Measurements from ENCODE around the gene CYB561A3. TPM values are rescaled to one million over a fixed set of nuclear protein-coding genes. Genes with fewer than 3 reads are reported as not detected.
A peak's percentile ranks its signal among the peaks of the same experiment; 100 is the strongest.

CYB561A3 gene
- total RNA-seq, 1 donor from 2014 or later = 58.4 TPM

DNA sequence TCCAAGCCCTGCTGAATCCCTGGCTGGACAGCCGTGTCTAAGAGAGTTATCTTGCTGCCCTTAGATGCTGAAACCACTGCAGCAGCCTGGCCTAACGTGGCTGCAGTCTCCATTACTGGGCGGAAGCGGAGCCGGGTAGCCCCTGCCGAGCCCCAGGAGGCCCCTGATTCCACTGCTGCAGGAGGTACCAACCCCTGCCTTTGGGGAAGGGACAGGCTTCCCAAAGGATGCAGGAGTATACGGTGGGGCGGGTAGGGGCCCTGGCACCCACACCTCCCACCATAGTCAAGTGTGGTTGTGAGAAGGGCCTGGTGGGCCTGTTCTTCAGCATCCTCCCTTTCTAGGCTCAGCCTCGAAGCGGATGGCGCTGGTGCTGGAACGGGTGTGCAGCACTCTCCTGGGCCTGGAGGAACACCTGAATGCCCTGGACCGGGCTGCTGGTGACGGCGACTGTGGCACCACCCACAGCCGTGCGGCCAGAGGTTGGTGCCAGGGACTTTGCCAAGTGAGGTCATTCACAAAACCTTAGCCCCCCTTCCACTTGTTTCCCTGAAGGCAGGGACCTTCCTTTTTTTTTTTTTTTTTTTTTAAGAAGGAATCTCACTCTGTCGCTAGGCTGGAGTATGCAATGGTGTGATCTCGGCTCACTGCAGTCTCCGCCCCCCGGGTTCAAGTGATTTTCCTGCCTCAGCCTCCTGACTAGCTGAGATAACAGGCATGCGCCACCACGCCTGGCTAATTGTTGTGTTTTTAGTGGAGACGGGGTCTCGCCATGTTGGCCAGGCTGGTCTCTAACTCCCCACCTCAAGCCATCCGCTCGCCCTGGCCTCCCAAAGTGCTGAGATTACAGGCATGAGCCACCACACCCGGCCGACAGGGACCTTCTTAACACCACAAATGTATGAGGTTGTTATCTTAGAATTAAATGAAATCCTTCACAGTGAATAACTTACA, 17.6 kb downstream of the CYB561A3 start:
- DNase-seq = no peak

DNA sequence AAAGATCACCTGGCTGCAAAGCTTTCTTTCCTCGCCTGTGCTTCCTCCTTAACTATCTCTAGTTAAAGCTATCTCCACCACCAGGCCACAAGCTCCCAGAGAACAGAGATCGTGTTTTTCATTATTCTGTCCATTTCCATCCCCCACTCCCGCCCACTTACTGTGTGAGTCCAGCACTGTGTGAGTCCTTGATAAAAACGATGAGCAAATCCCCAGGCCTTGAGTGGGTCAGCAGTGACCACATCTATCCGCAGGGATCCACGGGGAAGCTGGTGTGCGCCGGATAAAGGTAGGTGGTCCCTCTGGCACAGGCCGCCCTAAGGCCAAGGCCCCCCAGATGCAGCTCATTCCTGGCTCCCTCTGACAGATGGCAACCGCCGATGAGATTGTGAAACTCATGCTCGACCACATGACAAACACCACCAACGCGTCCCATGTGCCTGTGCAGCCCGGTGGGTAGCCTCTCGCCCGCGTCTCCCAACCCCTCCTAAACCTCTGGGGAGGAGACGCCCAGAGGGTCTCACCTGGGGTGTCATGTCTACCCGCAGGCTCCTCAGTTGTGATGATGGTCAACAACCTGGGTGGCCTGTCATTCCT, 19.4 kb downstream of the CYB561A3 start:
- DNase-seq = no peak

DNA sequence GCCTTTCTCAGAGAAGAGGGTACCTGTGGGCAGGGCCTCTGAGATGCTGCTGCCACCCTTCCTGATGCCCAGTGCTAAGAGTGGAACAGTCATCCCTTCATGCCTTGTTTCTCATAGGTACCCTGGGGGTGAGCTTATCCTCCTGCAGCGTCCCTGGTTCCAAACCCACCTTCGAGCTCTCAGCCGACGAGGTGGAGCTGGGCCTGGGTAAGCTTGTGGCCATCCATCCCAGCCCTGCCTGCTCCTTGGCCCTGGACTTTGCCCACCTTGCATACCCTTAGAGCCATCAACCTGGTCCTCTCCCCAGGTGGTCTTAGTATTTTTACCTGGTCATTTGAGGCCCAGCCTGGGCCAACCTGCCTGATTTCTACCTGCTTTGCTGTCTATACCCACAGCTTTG, 20.0 kb downstream of the CYB561A3 start:
- no peak for DNase-seq

DNA sequence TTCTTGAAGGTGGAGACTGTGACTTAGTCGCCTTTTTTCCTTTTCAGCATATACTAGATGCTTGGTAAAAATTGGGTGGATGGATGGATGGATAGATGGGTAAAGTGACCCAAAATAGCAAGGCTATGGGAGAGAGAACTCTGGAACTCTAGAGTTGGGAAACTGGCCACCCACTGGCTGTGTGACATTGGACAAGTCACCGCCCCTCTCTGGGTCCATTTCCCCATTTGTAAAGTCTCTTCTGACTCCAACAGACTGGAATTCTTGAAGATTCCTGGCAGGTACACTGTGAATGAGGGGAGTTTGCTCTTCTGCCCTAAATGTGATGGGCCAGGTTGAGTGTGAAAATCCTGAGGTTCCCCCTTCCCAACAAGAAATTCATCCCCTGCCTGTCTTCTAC, 20.7 kb downstream of the CYB561A3 start:
- DNase-seq = no peak

DNA sequence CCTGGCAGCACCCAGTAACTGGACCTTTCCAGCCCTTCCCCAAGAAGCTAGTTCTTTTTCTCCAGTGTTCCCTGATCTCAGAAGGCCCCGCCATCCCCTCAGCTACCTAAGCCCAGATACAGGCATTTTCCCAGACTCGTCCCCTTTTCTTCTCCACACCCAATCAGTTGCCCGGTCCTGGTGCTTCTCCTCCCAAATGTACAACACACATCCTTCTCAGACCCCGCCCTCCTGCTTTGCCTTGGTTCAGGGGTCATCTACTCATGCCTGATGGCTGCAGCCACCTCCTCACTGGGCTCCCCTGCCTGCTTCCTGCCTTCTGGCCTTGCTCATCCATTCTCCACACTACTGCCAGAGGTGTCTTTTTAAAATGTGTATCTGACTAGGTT, 22.2 kb downstream of the CYB561A3 start:
- DNase-seq = no peak

DNA sequence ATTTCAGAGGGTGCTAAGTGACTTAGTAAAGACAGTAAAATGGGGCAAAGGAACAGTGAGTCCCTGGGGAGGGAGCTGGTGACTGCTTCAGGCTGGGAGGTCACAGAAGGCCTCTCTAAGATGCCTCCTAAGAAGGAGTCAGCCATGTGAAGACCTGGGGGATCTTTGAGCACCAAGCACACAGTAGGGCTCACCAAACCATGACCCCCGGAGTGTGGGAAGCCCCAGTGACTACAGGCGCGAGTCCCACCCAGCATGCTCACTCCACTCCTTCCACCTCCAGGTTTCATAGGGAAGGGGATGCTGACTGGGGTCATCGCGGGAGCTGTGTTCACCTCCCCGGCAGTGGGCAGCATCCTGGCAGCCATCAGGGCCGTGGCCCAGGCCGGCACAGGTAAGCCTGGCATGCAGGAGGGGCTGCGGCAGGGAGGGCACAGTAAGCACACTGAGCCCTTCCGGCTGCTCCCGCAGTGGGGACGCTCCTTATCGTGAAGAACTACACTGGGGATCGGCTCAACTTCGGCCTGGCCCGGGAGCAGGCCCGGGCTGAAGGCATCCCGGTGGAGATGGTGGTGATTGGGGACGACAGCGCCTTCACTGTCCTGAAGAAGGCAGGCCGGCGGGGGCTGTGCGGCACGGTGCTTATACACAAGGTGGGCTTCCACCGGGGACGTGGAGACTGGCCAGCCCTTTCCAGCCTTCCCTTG, 22.7 kb downstream of the CYB561A3 start:
- no peak for DNase-seq

DNA sequence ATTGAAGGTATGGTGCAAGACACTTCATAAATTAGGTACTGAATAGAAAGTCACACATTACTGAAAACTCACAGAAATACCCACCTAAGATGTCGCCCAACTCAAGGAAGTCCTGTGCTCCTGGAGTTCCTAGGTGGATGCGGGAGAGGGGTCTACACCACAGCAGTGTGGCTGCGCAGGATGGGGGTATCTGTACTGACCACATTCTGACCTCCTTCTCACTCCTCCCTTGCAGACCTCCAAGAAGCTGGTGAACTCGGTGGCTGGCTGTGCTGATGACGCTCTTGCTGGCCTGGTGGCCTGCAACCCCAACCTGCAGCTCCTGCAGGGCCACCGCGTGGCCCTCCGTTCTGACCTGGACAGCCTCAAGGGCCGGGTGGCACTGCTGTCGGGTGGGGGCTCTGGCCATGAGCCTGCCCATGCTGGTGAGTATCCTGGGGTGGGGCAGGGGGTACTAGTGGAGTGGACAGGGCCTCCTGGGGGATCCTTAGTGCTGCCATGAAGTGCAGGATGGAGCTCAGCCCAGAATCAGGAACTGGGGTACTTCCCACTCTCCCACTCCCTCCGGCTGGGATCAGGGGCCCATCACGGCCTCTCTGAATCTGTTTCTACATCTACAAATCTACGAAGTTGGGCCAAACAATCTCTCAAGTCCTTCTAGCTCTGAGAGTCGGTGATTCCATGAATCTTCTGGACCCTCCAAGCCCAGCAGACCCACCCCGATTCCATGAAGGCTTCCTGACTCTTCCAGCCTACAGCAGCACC, 23.8 kb downstream of the CYB561A3 start:
- DNase-seq = no peak

DNA sequence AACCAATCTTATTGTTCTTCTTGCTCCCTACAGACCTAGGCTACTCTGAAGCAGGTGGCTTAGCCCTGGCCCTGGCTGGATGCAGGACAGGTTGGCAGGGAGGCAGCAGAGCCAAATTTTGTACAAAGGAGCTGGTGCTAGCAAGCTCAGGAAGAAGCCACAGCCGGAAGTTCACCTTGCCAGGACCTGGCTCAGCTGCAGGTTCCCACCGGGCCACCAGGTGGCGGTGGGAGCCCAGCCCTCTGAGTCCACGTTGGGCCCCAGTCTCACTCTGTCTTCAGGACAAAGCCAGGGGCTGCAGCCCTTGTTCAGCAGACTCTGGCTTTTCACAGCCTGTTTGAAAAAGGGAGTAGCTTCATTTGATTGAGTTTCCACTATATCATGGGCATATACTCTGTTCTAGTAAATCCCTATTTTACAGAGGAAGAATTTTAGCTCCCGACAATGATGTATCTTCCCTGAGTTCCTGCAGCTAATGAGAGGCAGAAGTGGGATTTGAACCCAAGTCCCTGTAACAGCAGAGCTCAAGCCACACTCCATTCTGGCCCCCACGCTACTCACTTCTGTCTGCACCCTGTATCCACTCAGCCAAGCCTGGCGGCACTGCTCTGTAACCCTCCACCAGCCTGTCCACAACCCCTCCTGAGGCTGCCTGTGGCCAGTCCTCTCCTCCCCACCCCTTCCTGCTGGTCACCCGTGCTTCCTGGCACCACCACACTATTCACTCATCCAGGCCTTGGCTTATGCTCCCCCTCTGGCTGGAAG, 25.3 kb downstream of the CYB561A3 start:
- peak; percentile 89 for DNase-seq

DNA sequence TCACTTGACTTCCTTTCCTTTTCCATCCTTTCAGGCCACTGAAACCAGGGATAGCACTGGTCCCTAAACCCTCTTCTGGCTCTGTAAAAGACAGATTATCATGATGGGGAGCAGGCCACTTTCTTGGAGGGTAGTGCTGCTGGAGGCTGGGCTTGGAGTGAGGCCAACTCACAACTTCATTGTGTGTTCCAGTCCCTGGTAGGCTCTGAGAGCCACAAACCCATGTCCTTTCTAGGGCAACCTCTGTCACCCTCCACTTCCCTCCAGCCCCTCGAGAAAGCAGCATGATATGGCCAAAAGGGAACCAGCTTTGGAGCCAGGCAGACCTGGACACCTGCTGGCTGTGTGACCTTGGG, 26.3 kb downstream of the CYB561A3 start:
- DNase-seq = no peak

DNA sequence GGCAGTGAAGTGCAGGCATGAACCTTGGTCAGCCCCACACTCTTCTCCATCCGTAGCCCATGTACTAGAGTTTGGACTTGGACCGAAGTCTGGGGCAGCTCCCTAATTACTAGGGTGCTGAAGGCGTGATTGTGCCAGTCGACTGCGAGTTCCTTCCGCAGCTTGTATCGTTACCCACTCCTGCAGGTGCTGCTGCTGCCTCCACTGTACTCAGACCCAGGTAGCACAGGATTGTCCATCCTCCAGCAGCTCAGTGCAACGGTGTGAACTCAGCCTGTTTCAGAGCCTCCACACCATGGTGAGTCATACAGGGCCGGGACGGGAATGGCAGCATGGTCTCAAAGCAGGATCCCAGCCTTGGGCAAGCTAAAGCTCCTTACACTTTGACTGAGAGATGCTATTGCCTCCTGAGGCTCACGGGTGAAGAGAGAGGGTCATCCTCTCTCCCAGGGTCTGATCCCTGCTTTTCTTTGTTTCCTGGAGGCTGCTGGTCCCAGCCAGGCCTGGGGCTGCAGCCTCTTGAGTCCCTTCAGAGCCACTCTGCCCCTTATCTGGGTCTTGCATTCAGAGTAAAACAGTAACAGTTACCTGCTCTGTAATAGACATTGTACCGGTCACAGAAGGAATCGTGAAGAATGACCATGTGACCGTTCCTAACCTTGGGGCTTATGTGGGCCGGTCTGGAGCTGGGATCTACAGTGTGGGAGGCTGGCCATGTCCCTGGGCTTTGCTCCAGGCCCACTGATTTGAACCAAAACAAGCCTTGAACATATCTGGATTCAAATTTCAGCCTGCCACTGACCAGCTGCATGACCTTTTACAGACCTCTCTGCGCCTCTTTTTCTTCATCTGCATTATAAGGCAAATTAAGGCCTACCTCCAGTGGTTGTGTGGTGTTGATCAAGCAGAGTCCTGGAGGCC, 27.0 kb downstream of the CYB561A3 start:
- DNase-seq = no peak

DNA sequence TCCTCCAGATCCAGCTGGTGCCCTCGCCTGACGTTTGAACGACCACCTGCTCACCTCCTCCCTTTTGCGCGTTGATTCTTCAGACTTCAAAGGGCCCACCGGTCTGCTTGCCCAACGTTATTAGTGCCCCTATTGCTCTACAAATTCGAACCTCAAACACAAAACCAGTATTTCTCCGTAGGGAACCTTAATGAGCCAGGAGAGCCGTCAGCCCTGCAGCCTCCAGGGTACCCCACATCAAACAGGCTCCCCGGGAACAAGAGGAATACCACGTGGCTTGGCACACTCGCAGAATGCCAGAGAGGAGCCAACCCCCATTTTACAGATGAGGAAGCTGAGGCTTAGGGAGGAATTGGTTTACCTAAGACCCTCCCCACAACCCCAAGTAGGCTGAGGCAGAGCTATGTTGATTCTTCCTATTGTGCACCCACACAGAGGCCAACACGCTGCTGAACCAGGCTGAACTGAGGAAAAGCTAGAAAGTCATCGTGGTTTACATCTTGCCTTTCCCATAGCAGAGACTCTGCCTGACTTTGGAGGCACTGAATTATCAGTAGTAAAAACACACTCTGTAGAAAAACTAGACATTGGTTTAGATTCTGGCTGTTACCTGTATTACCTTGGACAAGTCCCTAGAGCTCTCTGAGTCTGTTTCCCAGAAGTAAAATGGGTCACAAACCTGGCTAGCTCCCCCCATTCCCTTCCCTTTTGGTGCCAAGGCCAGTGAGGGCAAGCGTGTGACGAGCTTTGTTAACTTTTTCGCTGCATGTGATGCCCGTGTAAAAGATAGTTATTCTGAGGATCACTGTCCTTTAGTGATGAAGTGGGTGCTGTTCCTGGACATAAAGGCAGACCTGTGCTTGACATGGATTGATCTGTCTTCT, 27.9 kb downstream of the CYB561A3 start:
- DNase-seq = no peak

DNA sequence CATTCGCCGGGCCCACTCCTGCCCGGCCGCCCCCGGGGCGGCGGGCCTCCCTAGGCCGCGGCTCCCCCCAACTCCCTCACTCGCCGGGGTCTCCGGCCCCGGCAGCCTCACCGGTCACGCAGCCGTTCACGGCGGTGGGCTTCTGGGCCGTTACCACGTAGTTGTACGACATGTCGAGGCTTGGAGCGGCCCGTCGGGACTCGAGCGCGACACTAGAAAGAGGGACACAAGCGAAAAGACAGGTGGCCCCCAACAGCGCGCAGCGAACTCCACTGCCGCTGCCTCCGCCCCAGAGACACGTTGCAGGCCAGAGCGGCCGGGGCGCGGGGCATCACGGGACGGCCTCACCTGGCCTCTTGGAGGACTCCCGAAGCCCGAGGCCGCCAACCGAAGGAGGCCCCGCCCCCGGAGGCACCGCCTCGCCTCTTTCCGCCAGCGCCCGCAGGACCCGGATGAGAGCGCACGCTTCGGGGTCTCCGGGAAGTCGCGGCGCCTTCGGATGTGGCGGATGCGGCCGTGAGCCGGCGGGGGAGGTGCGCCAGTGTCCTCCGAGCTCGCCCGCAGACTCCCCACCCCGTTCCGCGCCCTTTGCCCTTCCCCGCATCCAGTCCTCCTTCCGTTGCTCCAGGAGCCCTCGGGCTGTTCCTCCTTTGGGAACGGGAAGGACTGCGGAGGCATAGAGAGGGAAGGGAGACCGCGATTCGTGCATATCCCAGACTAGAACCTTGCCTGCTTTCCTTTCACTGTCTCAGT, 28.7 kb downstream of the CYB561A3 start, which contains the start of the genes DDB1 and TKFC:
TSS of gene DDB1 (minus strand) at position 309 of the 753 bp plus-strand sequence. CDS start at position 172, 137 bp downstream.
TSS of gene TKFC (plus strand) at position 432 of the 753 bp plus-strand sequence. CDS start 1,501 bp downstream, outside the sequence.
- peak; percentile 94 for DNase-seq

DNA sequence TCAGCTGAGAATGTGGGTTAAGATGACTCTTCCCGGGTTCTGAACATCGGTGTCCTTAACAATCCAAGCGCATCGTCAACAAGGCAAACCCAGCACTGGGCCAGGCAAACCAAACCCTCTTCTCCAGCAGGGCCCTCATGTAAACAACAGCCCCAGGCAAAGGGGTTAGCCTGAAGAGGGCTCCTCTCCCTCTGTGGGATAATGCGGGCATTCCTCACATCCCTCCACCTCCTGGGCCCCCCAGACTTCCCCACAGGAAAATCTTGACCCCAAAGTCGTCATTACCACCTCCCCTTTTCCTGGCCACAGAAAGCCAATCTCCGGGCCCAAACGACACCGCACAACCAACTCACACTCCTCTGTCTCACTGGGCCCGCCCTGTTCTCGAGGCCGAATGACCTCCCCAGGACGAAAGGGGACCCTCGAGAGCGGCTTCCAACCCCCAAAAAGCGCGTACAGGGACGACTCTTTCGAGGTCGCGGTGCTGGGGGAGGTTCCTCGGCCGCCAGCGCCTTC, 29.3 kb downstream of the CYB561A3 start:
- DNase-seq = peak; percentile 42

DNA sequence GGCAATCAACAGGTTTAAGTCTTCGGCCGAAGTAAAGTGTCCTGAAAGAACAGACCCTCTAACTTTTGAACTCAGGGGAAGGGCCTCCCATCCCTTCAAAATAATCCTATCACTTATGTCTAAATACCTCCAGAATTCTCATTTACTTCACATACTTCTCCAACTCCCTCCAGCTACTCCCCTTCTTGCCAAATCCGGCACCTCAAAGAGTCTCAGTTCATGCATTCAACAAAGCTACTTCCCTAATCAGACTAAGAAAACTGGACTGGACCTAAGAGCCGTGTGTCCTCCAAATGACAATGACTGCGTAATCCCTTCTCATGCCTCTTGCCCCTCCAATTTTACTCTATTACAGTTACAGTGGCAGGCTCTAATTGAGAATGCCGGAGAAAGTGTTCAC, 30.0 kb downstream of the CYB561A3 start:
- no peak for DNase-seq

DNA sequence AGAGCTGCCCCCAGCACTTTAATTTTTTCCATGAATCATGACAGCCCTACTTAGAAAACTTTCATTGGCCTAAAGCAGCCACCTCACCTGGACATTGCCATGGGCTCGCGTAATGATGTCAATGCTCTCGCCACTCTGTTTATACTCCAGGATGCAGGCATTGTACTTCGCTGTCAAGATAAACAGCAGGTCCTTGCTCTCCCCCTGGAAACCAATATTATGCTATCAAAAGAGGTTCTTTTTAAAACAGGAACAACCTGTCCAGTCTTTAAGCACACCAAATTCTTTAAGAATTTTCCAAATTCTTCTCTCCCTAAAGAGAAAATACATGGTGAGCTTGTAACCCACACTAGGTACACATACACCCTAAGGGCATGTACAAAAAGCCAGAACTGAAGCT, 31.8 kb downstream of the CYB561A3 start:
- no peak for DNase-seq

DNA sequence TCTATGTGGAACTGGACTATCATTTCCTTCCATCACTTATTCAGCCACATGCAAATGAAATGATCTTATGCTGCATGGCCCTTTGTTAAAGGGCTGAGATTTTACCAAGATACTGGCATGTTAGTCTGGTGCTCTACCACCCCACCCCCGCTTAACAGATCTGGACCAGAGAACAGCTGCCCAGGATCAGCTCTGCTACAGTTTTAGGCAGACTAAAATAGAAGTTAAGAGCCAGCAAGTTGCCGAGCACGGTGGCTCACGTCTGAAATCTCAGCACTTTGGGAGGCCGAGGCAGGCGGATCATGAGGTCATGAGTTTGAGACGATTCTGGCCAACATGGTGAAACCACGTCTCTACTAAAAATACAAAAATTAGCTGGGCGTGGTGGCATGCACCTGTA, 33.3 kb downstream of the CYB561A3 start:
- DNase-seq = no peak

DNA sequence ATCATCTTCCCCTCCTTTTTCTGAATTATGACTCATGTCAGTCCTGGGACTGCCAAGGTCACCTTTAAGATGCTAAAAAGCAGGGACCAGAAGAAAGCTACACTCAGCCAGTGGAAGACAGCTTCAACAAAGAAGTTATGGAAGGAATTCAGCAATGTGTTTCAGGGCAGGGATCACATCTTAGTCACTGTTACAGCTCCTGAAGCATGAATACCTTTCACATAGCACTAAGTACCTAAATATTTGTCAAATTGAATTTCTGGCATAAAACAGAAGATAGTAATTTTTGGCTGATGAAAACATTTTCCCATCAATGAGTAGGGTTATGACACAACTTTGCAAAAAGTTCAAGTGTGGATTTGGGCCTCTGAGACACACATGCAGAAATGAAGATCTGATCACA, 34.0 kb downstream of the CYB561A3 start:
- DNase-seq = peak; percentile 15

DNA sequence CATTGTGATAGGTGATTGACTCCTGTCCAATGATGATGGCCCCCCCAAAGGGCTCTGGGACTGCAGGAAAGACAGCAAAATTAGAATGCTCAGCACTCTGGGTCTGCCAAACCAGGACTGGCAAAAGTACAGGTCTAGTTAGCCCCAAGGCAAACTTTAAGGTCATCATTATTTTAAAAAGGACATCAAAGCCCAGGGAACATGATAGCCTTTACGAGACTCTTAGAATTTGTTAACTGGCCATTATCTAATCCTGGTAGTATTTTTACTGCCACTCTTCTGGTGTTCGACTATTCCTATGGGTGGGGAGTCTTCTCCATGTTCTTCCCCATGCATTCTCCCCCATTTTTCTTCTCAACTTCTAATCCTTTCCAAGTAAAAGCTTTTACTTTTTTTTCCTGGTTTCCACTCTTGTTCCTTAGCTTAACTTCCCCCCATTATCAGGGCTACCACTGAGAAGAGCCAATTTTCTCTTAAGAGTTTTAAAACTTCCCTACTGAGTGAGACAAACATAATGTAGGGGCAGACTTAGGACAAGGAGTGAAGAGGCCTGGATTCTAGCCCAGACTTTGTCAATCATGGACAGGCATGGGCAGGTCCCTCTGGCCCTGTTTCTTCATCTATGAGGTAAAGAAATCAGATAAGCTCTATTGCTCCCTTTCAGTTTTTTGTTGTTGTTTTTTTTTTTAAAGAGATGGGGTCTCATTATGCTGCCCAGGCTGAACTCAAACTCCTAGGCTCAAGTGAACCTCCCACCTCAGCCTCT, 35.9 kb downstream of the CYB561A3 start:
- no peak for DNase-seq
